Measurements from ENCODE around the gene CADPS. TPM values are rescaled to one million over a fixed set of nuclear protein-coding genes. Genes with fewer than 3 reads are reported as not detected.

The CADPS gene
- polyA plus RNA-seq, 3 donors: not detected

- intact Hi-C loops (cut with micrococcal nuclease): no loop called here
- H3K4me1 ChIP-seq (ENCODE audit: control insufficient read depth in 1 of 2, insufficient read depth in 2 of 2, low read length in 2 of 2): no peaks in the 10 kb centered on the region
- no peak overlapping the region for H3K4me3 ChIP-seq (replicated peaks in 1 of 3; ENCODE audit: low read depth in 2 of 3, low read length in 3 of 3)
- WGBS (ENCODE audit: insufficient coverage): no CpG with 5 or more reads among the region's 1 CpG
- no peaks in the 10 kb centered on the region for H3K79me2 ChIP-seq (ENCODE audit: insufficient read depth, low read length)
- H3K4me3 Mint-ChIP-seq: no peak overlapping the region
- no peak overlapping the region for H2AFZ ChIP-seq (ENCODE audit: insufficient read depth, low read depth, low read length, poor library complexity, severe bottlenecking)
- DNase-seq: no peak
- H3K4me1 Mint-ChIP-seq: no peaks in the 10 kb centered on the region
- H3K36me3 Mint-ChIP-seq: no peaks in the 10 kb centered on the region
- no peak overlapping the region for H3K9ac ChIP-seq (ENCODE audit: insufficient read depth, low read length, poor library complexity, severe bottlenecking)
- no peaks in the 10 kb centered on the region for H4K20me1 ChIP-seq (ENCODE audit: insufficient read depth, low read length)
- no peak overlapping the region for H3K27ac Mint-ChIP-seq
- peaks cover 0 to 5% (median 2%) of the 10 kb centered on the region in 7 donors for H3K9me3 Mint-ChIP-seq
- H3K36me3 ChIP-seq (replicated peaks in 1 of 2; ENCODE audit: control insufficient read depth in 1 of 2, insufficient read depth in 2 of 2, low read length in 2 of 2): no peaks in the 10 kb centered on the region
- no peaks in the 10 kb centered on the region for H3K27me3 ChIP-seq (ENCODE audit: control insufficient read depth in 2 of 2, insufficient read depth in 2 of 2, low read length in 2 of 2)
- H3K9me3 ChIP-seq (replicated peaks in 1 of 2; ENCODE audit: control insufficient read depth in 1 of 2, insufficient read depth in 1 of 2, low read length in 2 of 2): no peaks in the 10 kb centered on the region
- no peak for TF ChIP-seq CTCF (IDR thresholded peaks at IDR 0.05)
- H3K27me3 Mint-ChIP-seq (ENCODE audit: low read depth in 3 of 3): peaks cover 0 to 3% (median 0%) of the 10 kb centered on the region in 3 donors
- H3K27ac ChIP-seq (ENCODE audit: low read depth in 1 of 2, low read length in 2 of 2): no peak overlapping the region
- no peak overlapping the region for H3K4me2 ChIP-seq (replicated peaks; ENCODE audit: extremely low read depth, low read length, poor library complexity, severe bottlenecking)
These were observed 113.5 kb downstream of the CADPS start for GRCh38 chr3:62761711-62762110.

GRCh38 chr3:62761311-62761710, 113.9 kb downstream of the CADPS start:
- no peak overlapping the region for H3K4me2 ChIP-seq (replicated peaks; ENCODE audit: extremely low read depth, low read length, poor library complexity, severe bottlenecking)
- no peak overlapping the region for H3K9ac ChIP-seq (ENCODE audit: insufficient read depth, low read length, poor library complexity, severe bottlenecking)
- Mint-ChIP-seq H3K4me3 (no peak overlapping the region), H3K9me3 (peaks cover 0 to 5% (median 3%) of the 10 kb centered on the region in 7 donors), H3K4me1 (no peaks in the 10 kb centered on the region), H3K36me3 (no peaks in the 10 kb centered on the region), H3K27ac (no peak overlapping the region), H3K27me3 (ENCODE audit: low read depth in 3 of 3) (peaks cover 0 to 3% (median 0%) of the 10 kb centered on the region in 3 donors)
- TF ChIP-seq CTCF (IDR thresholded peaks at IDR 0.05): no peak
- H3K27me3 ChIP-seq (ENCODE audit: control insufficient read depth in 2 of 2, insufficient read depth in 2 of 2, low read length in 2 of 2): no peaks in the 10 kb centered on the region
- H3K4me1 ChIP-seq (ENCODE audit: control insufficient read depth in 1 of 2, insufficient read depth in 2 of 2, low read length in 2 of 2): no peaks in the 10 kb centered on the region
- no peaks in the 10 kb centered on the region for H3K9me3 ChIP-seq (replicated peaks in 1 of 2; ENCODE audit: control insufficient read depth in 1 of 2, insufficient read depth in 1 of 2, low read length in 2 of 2)
- no peaks in the 10 kb centered on the region for H3K36me3 ChIP-seq (replicated peaks in 1 of 2; ENCODE audit: control insufficient read depth in 1 of 2, insufficient read depth in 2 of 2, low read length in 2 of 2)
- no peak overlapping the region for H3K27ac ChIP-seq (ENCODE audit: low read depth in 1 of 2, low read length in 2 of 2)
- no peaks in the 10 kb centered on the region for H3K79me2 ChIP-seq (ENCODE audit: insufficient read depth, low read length)
- DNase-seq: no peak
- H3K4me3 ChIP-seq (replicated peaks in 1 of 3; ENCODE audit: low read depth in 2 of 3, low read length in 3 of 3): no peak overlapping the region
- intact Hi-C loops (cut with micrococcal nuclease): no loop called here
- H4K20me1 ChIP-seq (ENCODE audit: insufficient read depth, low read length): no peaks in the 10 kb centered on the region
- H2AFZ ChIP-seq (ENCODE audit: insufficient read depth, low read depth, low read length, poor library complexity, severe bottlenecking): no peak overlapping the region
